ENCODE data around the gene CCL11.

DNA sequence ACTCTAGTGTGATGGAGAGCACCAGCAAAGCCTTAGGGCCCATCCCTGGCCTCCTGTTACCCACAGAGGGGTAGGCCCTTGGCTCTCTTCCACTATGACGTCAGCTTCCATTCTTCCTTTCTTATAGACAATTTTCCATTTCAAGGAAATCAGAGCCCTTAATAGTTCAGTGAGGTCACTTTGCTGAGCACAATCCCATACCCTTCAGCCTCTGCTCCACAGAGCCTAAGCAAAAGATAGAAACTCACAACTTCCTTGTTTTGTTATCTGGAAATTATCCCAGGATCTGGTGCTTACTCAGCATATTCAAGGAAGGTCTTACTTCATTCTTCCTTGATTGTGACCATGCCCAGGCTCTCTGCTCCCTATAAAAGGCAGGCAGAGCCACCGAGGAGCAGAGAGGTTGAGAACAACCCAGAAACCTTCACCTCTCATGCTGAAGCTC lies 33.5 kb downstream of the CCL11 start, which contains the start of gene CCL8:
- TF ChIP-seq, protein P1, sequence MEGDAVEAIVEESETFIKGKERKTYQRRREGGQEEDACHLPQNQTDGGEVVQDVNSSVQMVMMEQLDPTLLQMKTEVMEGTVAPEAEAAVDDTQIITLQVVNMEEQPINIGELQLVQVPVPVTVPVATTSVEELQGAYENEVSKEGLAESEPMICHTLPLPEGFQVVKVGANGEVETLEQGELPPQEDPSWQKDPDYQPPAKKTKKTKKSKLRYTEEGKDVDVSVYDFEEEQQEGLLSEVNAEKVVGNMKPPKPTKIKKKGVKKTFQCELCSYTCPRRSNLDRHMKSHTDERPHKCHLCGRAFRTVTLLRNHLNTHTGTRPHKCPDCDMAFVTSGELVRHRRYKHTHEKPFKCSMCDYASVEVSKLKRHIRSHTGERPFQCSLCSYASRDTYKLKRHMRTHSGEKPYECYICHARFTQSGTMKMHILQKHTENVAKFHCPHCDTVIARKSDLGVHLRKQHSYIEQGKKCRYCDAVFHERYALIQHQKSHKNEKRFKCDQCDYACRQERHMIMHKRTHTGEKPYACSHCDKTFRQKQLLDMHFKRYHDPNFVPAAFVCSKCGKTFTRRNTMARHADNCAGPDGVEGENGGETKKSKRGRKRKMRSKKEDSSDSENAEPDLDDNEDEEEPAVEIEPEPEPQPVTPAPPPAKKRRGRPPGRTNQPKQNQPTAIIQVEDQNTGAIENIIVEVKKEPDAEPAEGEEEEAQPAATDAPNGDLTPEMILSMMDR (IDR thresholded peaks at IDR 0.05; ENCODE audit: insufficient read depth, low read length, poor library complexity, severe bottlenecking), result no peak
- no peak for TF ChIP-seq EZH2phosphoT487 (conservative IDR thresholded peaks at IDR 0.05; ENCODE audit: low read length)
